ENCODE data around the gene PGM5.

The PGM5 gene

GRCh38 chr9:68545033-68545705, 188.8 kb downstream of the PGM5 start:
- no peak for DNase-seq

GRCh38 chr9:68546596-68547390, 190.4 kb downstream of the PGM5 start:
- DNase-seq: no peak

GRCh38 chr9:68547417-68547816, 191.0 kb downstream of the PGM5 start:
- DNase-seq: no peak

GRCh38 chr9:68548241-68548640, 191.8 kb downstream of the PGM5 start:
- no peak for DNase-seq

- DNase-seq: no peak
Measured at GRCh38 chr9:68551191-68551590, 194.8 kb downstream of the PGM5 start.

GRCh38 chr9:68552700-68553476, 196.5 kb downstream of the PGM5 start:
- no peak for DNase-seq

GRCh38 chr9:68555437-68556150, 199.2 kb downstream of the PGM5 start:
- DNase-seq: no peak

GRCh38 chr9:68558545-68558944, 202.1 kb downstream of the PGM5 start:
- no peak for DNase-seq

GRCh38 chr9:68560071-68560844, 203.8 kb downstream of the PGM5 start:
- DNase-seq: peak; percentile 71

GRCh38 chr9:68562461-68562860, 206.1 kb downstream of the PGM5 start:
- no peak for DNase-seq

- no peak for DNase-seq
Measured at GRCh38 chr9:68567565-68567964, 211.2 kb downstream of the PGM5 start.

- DNase-seq: no peak
Measured at GRCh38 chr9:68574150-68574549, 217.7 kb downstream of the PGM5 start.

GRCh38 chr9:68575817-68576216, 219.4 kb downstream of the PGM5 start:
- no peak for DNase-seq

GRCh38 chr9:68577774-68578591, 221.6 kb downstream of the PGM5 start:
- no peak for DNase-seq
